Prostate gland (tissue), 2 donors: ENCODE measurements around the gene MCM10.

Experiments
- POLR2AphosphoS5 ChIP-seq: sonication (generic); formaldehyde crosslinking; IDR thresholded peaks from one replicate; pipeline ENCODE4 v1.6.1; 2017; ENCODE audit warnings: antibody characterized with exemption
- TF ChIP-seq, protein P1 (sequence below), 4 experiments: fragments of 200-600 bp in 2 of 4; fragments of 450-650 bp in 2 of 4; sonication (generic) in 2 of 4; IDR thresholded peaks; 1 replicate in 3 of 4; 2 replicates in 1 of 4; pipeline ENCODE4 v1.5.1; 2016 to 2019; ENCODE audit warnings: antibody characterized with exemption in 4 of 4, mild to moderate bottlenecking in 2 of 4, moderate library complexity in 2 of 4

DNA sequence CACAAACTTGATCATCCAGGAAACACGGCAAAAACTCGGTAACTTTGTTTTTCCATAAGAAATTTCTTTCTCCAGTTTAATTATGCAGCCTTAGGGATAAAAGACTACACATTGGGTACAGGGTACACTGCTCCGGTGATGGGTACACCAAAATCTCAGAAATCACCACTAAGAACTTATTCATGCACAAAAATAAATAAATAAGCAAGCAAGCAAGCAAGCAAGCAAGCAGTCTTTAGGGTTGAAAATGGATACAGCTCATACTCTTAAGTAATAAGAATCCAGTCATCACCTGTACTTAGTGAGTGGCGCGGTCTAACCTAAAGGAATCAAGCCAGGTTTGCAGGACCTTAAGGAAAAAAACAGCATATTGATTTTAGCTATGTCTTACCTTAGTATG is 30.0 kb downstream of the MCM10 start:
- TF ChIP-seq, protein P1, sequence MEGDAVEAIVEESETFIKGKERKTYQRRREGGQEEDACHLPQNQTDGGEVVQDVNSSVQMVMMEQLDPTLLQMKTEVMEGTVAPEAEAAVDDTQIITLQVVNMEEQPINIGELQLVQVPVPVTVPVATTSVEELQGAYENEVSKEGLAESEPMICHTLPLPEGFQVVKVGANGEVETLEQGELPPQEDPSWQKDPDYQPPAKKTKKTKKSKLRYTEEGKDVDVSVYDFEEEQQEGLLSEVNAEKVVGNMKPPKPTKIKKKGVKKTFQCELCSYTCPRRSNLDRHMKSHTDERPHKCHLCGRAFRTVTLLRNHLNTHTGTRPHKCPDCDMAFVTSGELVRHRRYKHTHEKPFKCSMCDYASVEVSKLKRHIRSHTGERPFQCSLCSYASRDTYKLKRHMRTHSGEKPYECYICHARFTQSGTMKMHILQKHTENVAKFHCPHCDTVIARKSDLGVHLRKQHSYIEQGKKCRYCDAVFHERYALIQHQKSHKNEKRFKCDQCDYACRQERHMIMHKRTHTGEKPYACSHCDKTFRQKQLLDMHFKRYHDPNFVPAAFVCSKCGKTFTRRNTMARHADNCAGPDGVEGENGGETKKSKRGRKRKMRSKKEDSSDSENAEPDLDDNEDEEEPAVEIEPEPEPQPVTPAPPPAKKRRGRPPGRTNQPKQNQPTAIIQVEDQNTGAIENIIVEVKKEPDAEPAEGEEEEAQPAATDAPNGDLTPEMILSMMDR (IDR thresholded peaks at IDR 0.05), result no peak
- TF ChIP-seq POLR2AphosphoS5, result no peak
